GM12878 (cell line): ENCODE data around the gene EVC. TPM values are rescaled to one million over a fixed set of nuclear protein-coding genes. Genes with fewer than 3 reads are reported as not detected.

ENCODE experiments used
- ATAC-seq: fragments of 200-7000 bp; cut with Tn5 transposase; 3 replicates; pipeline ENCODE4 v1.9.1; 2020; ENCODE audit warnings: mild to moderate bottlenecking, moderate library complexity
- BruUV-seq: library from RNA; stranded (reverse); fragments of 400-500 nt; replicated peaks from 2 replicates; lab custom pipeline; 2021; lab: Mats Ljungman, UMichigan
- CTCF ChIA-PET: fragments of 300-600 bp; sonication (Branson Sonifier 250); formaldehyde crosslinking; extraction: SDS; loops from one replicate; lab custom pipeline; 2021; ENCODE audit warnings: inconsistent platforms; lab: Yijun Ruan, JAX
- POLR2A ChIA-PET: fragments of 350-600 bp; formaldehyde crosslinking; extraction: SDS; loops from one replicate; lab custom pipeline; 2021; ENCODE audit warnings: inconsistent platforms; lab: Charles Lee
- RAD21 ChIA-PET: fragments of 300-600 bp; sonication (Branson Sonifier 250); formaldehyde crosslinking; loops from one replicate; lab custom pipeline; 2023; ENCODE audit warnings: antibody characterized with exemption; ENCODE audit not compliant: unreplicated experiment; lab: Charles Lee
- SMC1A ChIA-PET: fragments of 300-600 bp; sonication (Branson Sonifier 250); formaldehyde crosslinking; loops from one replicate; lab custom pipeline; 2023; ENCODE audit not compliant: unreplicated experiment, uncharacterized antibody; lab: Charles Lee
- DNase-seq: peaks from one replicate; pipeline ENCODE4 v3.0.0-alpha.2; 2011; ENCODE audit warnings: low read depth, low spot score
- FAIRE-seq: peaks from 3 replicates; lab custom pipeline; 2011; peaks lifted over from hg19 to GRCh38; lab: Jason Lieb, UNC
- H2AFZ ChIP-seq: 2 replicates; pipeline ENCODE4 v1.6.0; 2011; ENCODE audit warnings: low read depth, low read length, control low read depth; ENCODE audit not compliant: control insufficient read depth
- H3K27ac ChIP-seq: 2 replicates; pipeline ENCODE4 v1.5.1; 2011; ENCODE audit warnings: control low read depth; ENCODE audit not compliant: control insufficient read depth, insufficient read depth
- H3K27me3 ChIP-seq, 2 experiments: replicated peaks in 1 of 2; 2 replicates each; pipeline versions ENCODE4 v1.6.0 to v1.6.1; 2011; ENCODE audit warnings: low read length in 1 of 2; ENCODE audit not compliant: control insufficient read depth in 2 of 2, insufficient read depth in 2 of 2
- H3K36me3 ChIP-seq, 2 experiments: 2 replicates each; pipeline ENCODE4 v1.5.1; 2011; ENCODE audit warnings: low read length in 1 of 2; ENCODE audit not compliant: control insufficient read depth in 2 of 2, insufficient read depth in 2 of 2
- H3K4me1 ChIP-seq: 2 replicates; pipeline ENCODE4 v1.6.1; 2011; ENCODE audit warnings: mild to moderate bottlenecking, low read length, moderate library complexity, mixed read lengths; ENCODE audit not compliant: control insufficient read depth, insufficient read depth
- H3K4me2 ChIP-seq: 2 replicates; pipeline ENCODE4 v1.6.0; 2011; ENCODE audit warnings: control low read depth; ENCODE audit not compliant: control insufficient read depth, insufficient read depth
- H3K4me3 ChIP-seq: fragments of 200-600 bp; sonication (generic); 2 replicates; pipeline ENCODE4 v1.5.1; 2016
- H3K79me2 ChIP-seq: 2 replicates; pipeline ENCODE4 v1.6.0; 2011; ENCODE audit warnings: low read length; ENCODE audit not compliant: control insufficient read depth, insufficient read depth
- H3K9ac ChIP-seq: 2 replicates; pipeline ENCODE4 v1.8.0; 2011; ENCODE audit warnings: low read length, control low read depth, mixed read lengths; ENCODE audit not compliant: control insufficient read depth, insufficient read depth
- H3K9me3 ChIP-seq: replicated peaks from 3 replicates; pipeline ENCODE4 v1.5.1; 2011; ENCODE audit warnings: mild to moderate bottlenecking, low read length; ENCODE audit not compliant: control insufficient read depth, insufficient read depth
- H4K20me1 ChIP-seq: 2 replicates; pipeline ENCODE4 v1.6.0; 2011; ENCODE audit not compliant: control insufficient read depth, insufficient read depth
- MTA3 ChIP-seq: IDR thresholded peaks from 2 replicates; pipeline ENCODE4 v1.6.1; 2012; ENCODE audit warnings: low read length, inconsistent platforms, borderline replicate concordance
- SIX5 ChIP-seq: IDR thresholded peaks from 2 replicates; pipeline ENCODE4 v1.6.1; 2011; ENCODE audit warnings: mild to moderate bottlenecking, low read depth, low read length, moderate library complexity; ENCODE audit not compliant: severe bottlenecking
- ZNF24 ChIP-seq: fragments of 450-650 bp; IDR thresholded peaks from 2 replicates; pipeline ENCODE4 v1.6.1; 2017; ENCODE audit warnings: antibody characterized with exemption, mild to moderate bottlenecking
- WGBS: methylation state at CpG from one replicate; pipeline ENCODE4 v1.1.6; 2016; ENCODE audit warnings: low lambda C conversion rate; ENCODE audit not compliant: insufficient replicate concordance, insufficient coverage; ENCODE audit errors: missing lambda C conversion rate; 5-methylcytosine and 5-hydroxymethylcytosine counted together
- in situ Hi-C: fragments of 300-500 bp; cut with MboI; formaldehyde crosslinking; loops from 9 replicates; pipeline ENCODE4 v1.14.3; 2018; ENCODE audit warnings: mixed read lengths
- intact Hi-C: fragments of 100-400 bp; cut with micrococcal nuclease; formaldehyde crosslinking; loops from one replicate; pipeline ENCODE4 v1.14.2; 2022; ENCODE audit not compliant: unreplicated experiment
- polyA plus RNA-seq, 11 experiments: library from polyadenylated mRNA; depleted of rRNA in 4 of 11; unstranded in 6 of 11; stranded (reverse) in 5 of 11; fragments of >200 nt; fragmentation: Nextera tagmentation in 4 of 11; fragmentation: Illumina TruSeq in 1 of 11; extraction: Ambion mirVana in 4 of 11; extraction: Trizol in 1 of 11; gene quantifications; 1 replicate in 1 of 11; 2 replicates in 10 of 11; pipeline versions ENCODE4 v1.2.1 to v1.2.3, GENCODE V29; 2011 to 2016; ENCODE audit warnings: inconsistent platforms in 2 of 11, missing spikeins in 2 of 11, low read depth in 1 of 11
- total RNA-seq, 4 experiments: library from RNA; depleted of rRNA in 3 of 4; stranded (reverse); fragments of >200 nt in 3 of 4; fragmentation: Illumina TruSeq in 1 of 4; extraction: Trizol in 1 of 4; gene quantifications; 2 replicates each; pipeline versions ENCODE4 v1.2.1 to v1.2.3, GENCODE V29; 2013 to 2021
- TF ChIP-seq, protein P1 (sequence below): fragments of 450-650 bp; IDR thresholded peaks from 2 replicates; pipeline ENCODE4 v1.6.1; 2017; ENCODE audit warnings: antibody characterized with exemption, mild to moderate bottlenecking, moderate library complexity

EVC gene
- total and polyA plus RNA-seq, 10 of the 15 experiments (the other 5 are each of a cell fraction or from before 2014, with no cell fraction given), result 0.87 to 55.9 (median 15.6) TPM

DNA sequence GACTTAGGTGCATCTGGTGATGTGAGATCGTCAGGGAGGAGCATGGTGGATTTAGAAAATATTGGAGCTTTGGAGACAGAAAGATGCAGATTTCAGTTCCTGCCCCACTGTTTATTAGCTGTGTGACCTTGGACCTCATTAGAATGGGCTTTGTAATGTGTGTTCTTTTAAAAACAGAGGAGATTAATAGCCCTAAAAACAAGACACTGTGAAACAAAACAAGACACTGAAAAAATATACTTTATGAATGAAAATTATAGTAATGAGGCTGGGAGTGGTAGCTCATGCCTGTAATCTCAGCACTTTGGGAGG is 79.5 kb downstream of the EVC start:
- H4K20me1 ChIP-seq, result no peaks in the 10 kb centered on the region
- no peak for DNase-seq
- TF ChIP-seq SIX5 (no peak), ZNF24 (no peak), MTA3 (no peak)
- TF ChIP-seq, protein P1, sequence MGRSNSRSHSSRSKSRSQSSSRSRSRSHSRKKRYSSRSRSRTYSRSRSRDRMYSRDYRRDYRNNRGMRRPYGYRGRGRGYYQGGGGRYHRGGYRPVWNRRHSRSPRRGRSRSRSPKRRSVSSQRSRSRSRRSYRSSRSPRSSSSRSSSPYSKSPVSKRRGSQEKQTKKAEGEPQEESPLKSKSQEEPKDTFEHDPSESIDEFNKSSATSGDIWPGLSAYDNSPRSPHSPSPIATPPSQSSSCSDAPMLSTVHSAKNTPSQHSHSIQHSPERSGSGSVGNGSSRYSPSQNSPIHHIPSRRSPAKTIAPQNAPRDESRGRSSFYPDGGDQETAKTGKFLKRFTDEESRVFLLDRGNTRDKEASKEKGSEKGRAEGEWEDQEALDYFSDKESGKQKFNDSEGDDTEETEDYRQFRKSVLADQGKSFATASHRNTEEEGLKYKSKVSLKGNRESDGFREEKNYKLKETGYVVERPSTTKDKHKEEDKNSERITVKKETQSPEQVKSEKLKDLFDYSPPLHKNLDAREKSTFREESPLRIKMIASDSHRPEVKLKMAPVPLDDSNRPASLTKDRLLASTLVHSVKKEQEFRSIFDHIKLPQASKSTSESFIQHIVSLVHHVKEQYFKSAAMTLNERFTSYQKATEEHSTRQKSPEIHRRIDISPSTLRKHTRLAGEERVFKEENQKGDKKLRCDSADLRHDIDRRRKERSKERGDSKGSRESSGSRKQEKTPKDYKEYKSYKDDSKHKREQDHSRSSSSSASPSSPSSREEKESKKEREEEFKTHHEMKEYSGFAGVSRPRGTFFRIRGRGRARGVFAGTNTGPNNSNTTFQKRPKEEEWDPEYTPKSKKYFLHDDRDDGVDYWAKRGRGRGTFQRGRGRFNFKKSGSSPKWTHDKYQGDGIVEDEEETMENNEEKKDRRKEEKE, result no peak
- BruUV-seq, result no TSS peak
- peaks cover 4% of the 10 kb centered on the region; the same call in 1 of the 3 replicates for H3K9me3 ChIP-seq
- H3K4me1 ChIP-seq, result no peaks in the 10 kb centered on the region
- H3K27me3 ChIP-seq, result no peaks in the 10 kb centered on the region
- H3K4me2 ChIP-seq, result no peak overlapping the region
- no peak overlapping the region for H3K9ac ChIP-seq
- intact Hi-C loops, result no loop called here
- 0% methylated on average over 1 of the region's 1 CpG for WGBS
- FAIRE-seq, result no peak
- ChIA-PET RAD21 (no interaction called here), POLR2A (no interaction called here), CTCF (interaction anchor here (0.6 to 2.4 kb wide), 7 partner anchors 23 to 795 kb away, joined by 3 to 13 read pairs (median 3); no protein-coding TSS in a partner anchor), SMC1A (interaction anchor here (1.2 kb wide), 2 partner anchors 9 to 388 kb away, joined by 3 read pairs; no protein-coding TSS in a partner anchor)
- H3K79me2 ChIP-seq, result no peaks in the 10 kb centered on the region
- no peak overlapping the region for H3K4me3 ChIP-seq
- no peak for ATAC-seq
- no peak overlapping the region for H3K27ac ChIP-seq
- H2AFZ ChIP-seq, result no peak overlapping the region
- no peaks in the 10 kb centered on the region; a peak in 1 of 4 replicates for H3K36me3 ChIP-seq
- in situ Hi-C loops, result loop anchor here (10.0 kb wide), 1 partner anchor 396 kb away; no protein-coding TSS in a partner anchor
